K562 (cell line): ENCODE measurements around the gene LMAN2L. TPM values are rescaled to one million over a fixed set of nuclear protein-coding genes. Genes with fewer than 3 reads are reported as not detected.

ENCODE experiments used
- ATAC-seq: fragments of 200-7000 bp; cut with Tn5 transposase; 3 replicates; pipeline ENCODE4 v1.9.1; 2020; ENCODE audit warnings: moderate library complexity
- Bru-seq: library from RNA; stranded (reverse); fragments of 400-500 nt; gene quantifications from one replicate; lab custom pipeline; 2021; lab: Mats Ljungman, UMichigan
- BruChase-seq, 2 experiments: library from RNA; stranded (reverse); fragments of 400-500 nt; gene quantifications; one replicate each; lab custom pipeline; 2021; lab: Mats Ljungman, UMichigan
- BruUV-seq: library from RNA; stranded (reverse); fragments of 400-500 nt; replicated peaks from 2 replicates; lab custom pipeline; 2021; lab: Mats Ljungman, UMichigan
- CTCF ChIA-PET: fragments of 300-600 bp; formaldehyde crosslinking; extraction: SDS; loops from one replicate; lab custom pipeline; 2021; ENCODE audit warnings: low intra/inter-chr PET ratio; lab: Yijun Ruan, JAX
- POLR2A ChIA-PET: fragments of 300-600, 350-650 bp; sonication (Branson Sonifier 250); formaldehyde crosslinking; extraction: SDS; loops from one replicate; lab custom pipeline; 2021; ENCODE audit warnings: antibody characterized with exemption, inconsistent platforms; lab: Yijun Ruan, JAX
- DNase-seq, 4 experiments: peaks; one replicate each; pipeline versions ENCODE4 v3.0.0 to v3.0.0-alpha.2; 2011 to 2018; ENCODE audit warnings: low spot score in 3 of 4, mixed read lengths in 3 of 4; ENCODE audit errors: extremely low read depth in 1 of 4
- FAIRE-seq: peaks from 2 replicates; lab custom pipeline; 2011; peaks lifted over from hg19 to GRCh38; lab: Jason Lieb, UNC
- H2AFZ ChIP-seq: 2 replicates; pipeline ENCODE4 v1.6.0; 2011; ENCODE audit warnings: low read depth, low read length, control low read depth, inconsistent platforms
- H3K27ac ChIP-seq: fragments of 200-600 bp; 3 replicates; pipeline ENCODE4 v1.8.0; 2011; ENCODE audit warnings: low read depth, mild to moderate bottlenecking, control low read depth, inconsistent platforms, low read length, moderate library complexity, mixed read lengths; ENCODE audit errors: extremely low read depth
- H3K27me3 ChIP-seq, 2 experiments: fragments of 300-600 bp in 1 of 2; 2 replicates in 1 of 2; 3 replicates in 1 of 2; pipeline versions ENCODE4 v1.6.0 to v1.8.0; 2011; ENCODE audit warnings: inconsistent platforms in 2 of 2, low read length in 2 of 2, mild to moderate bottlenecking in 1 of 2, mixed read lengths in 1 of 2, moderate library complexity in 1 of 2; ENCODE audit not compliant: control insufficient read depth in 2 of 2, insufficient read depth in 2 of 2
- H3K36me3 ChIP-seq: fragments of 300-600 bp; 3 replicates; pipeline ENCODE4 v1.8.0; 2011; ENCODE audit warnings: mild to moderate bottlenecking, low read length, inconsistent platforms; ENCODE audit not compliant: control insufficient read depth, insufficient read depth
- H3K4me1 ChIP-seq, 2 experiments: fragments of 200-600 bp in 1 of 2; replicated peaks in 1 of 2; 2 replicates in 1 of 2; 3 replicates in 1 of 2; pipeline versions ENCODE4 v1.5.1 to v1.8.0; 2011; ENCODE audit warnings: inconsistent platforms in 2 of 2, low read length in 2 of 2, mild to moderate bottlenecking in 1 of 2, mixed read lengths in 1 of 2, moderate library complexity in 1 of 2; ENCODE audit not compliant: control insufficient read depth in 2 of 2, insufficient read depth in 2 of 2
- H3K4me2 ChIP-seq: 2 replicates; pipeline ENCODE4 v1.6.1; 2011; ENCODE audit warnings: low read length, control low read depth, inconsistent platforms, mixed read lengths; ENCODE audit not compliant: insufficient read depth
- H3K4me3 ChIP-seq: fragments of 200-600 bp; sonication (generic), shearing (Covaris generic); 2 replicates; pipeline ENCODE4 v1.5.1; 2016; ENCODE audit warnings: control low read depth, inconsistent platforms
- H3K79me2 ChIP-seq: fragments of 200-600 bp; 3 replicates; pipeline ENCODE4 v1.8.0; 2011; ENCODE audit warnings: low read length, inconsistent platforms; ENCODE audit not compliant: control insufficient read depth, insufficient read depth
- H3K9ac ChIP-seq, 2 experiments: 2 replicates each; pipeline versions ENCODE4 v1.6.0 to v1.6.1; 2011; ENCODE audit warnings: low read depth in 2 of 2, low read length in 2 of 2, control low read depth in 1 of 2, inconsistent platforms in 1 of 2, mild to moderate bottlenecking in 1 of 2, mixed read lengths in 1 of 2; ENCODE audit not compliant: insufficient read depth in 1 of 2
- H3K9me1 ChIP-seq: one replicate; pipeline ENCODE4 v1.6.0; 2011; ENCODE audit warnings: inconsistent platforms, mild to moderate bottlenecking, low read length, moderate library complexity; ENCODE audit not compliant: control insufficient read depth, insufficient read depth
- H3K9me3 ChIP-seq: replicated peaks from 2 replicates; pipeline ENCODE4 v1.5.1; 2011; ENCODE audit warnings: low read depth, low read length, inconsistent platforms; ENCODE audit not compliant: control insufficient read depth, insufficient read depth
- H4K20me1 ChIP-seq: replicated peaks from 2 replicates; pipeline ENCODE4 v1.6.1; 2011; ENCODE audit warnings: low read length, inconsistent platforms, mixed read lengths; ENCODE audit not compliant: control insufficient read depth, insufficient read depth
- ARID4B ChIP-seq: sonication (generic); formaldehyde crosslinking; IDR thresholded peaks from 2 replicates; pipeline ENCODE4 v1.8.0; 2022; ENCODE audit warnings: mild to moderate bottlenecking, missing genetic modification reagents
- EP400 ChIP-seq: fragments of 450-650 bp; IDR thresholded peaks from 2 replicates; pipeline ENCODE4 v1.6.1; 2017; ENCODE audit warnings: antibody characterized with exemption, mild to moderate bottlenecking, moderate library complexity
- KLF16 ChIP-seq: IDR thresholded peaks from 2 replicates; pipeline ENCODE4 v1.6.1; 2016; ENCODE audit warnings: antibody characterized with exemption
- POLR2A ChIP-seq: fragments of 450-650 bp; conservative IDR thresholded peaks from 2 replicates; pipeline ENCODE4 v1.6.1; 2016
- POLR2AphosphoS5 ChIP-seq: IDR thresholded peaks from 2 replicates; pipeline ENCODE4 v1.6.1; 2011; ENCODE audit warnings: mild to moderate bottlenecking, low read depth, low read length, moderate library complexity; ENCODE audit not compliant: control insufficient read depth, insufficient read depth
- TRIM24 ChIP-seq, 2 experiments: fragments of 450-650 bp; IDR thresholded peaks; 2 replicates each; pipeline ENCODE4 v1.6.1; 2016
- ZNF140 ChIP-seq: fragments of 250-450 bp; sonication (Bioruptor Pico); IDR thresholded peaks from 2 replicates; pipeline ENCODE4 v1.8.0; 2021; ENCODE audit warnings: moderate library complexity, mild to moderate bottlenecking, inconsistent platforms
- WGBS: fragments of 100-300 bp; shearing (Covaris generic); methylation state at CpG from one replicate; pipeline ENCODE4 v1.1.6; 2016; ENCODE audit warnings: low coverage, mixed read lengths; ENCODE audit not compliant: insufficient coverage; ENCODE audit errors: missing lambda C conversion rate; 5-methylcytosine and 5-hydroxymethylcytosine counted together
- in situ Hi-C: fragments of 300-500 bp; cut with MboI; formaldehyde crosslinking; loops from 4 replicates; pipeline ENCODE4 v1.15.0; 2018; ENCODE audit warnings: inconsistent platforms, mixed read lengths
- intact Hi-C: fragments of 100-400 bp; cut with micrococcal nuclease; formaldehyde crosslinking; loops from 2 replicates; pipeline ENCODE4 v1.14.2; 2022
- long read RNA-seq, 3 experiments: library from polyadenylated mRNA in 2 of 3; library from RNA in 1 of 3; unstranded in 2 of 3; stranded (forward) in 1 of 3; transcript quantifications; one replicate each; pipeline ENCODE4 v2.0.0, GENCODE V29; 2019 to 2022
- polyA minus RNA-seq, 3 experiments: library from RNA; depleted of rRNA, polyadenylated mRNA; stranded (reverse); fragments of >200 nt; gene quantifications; 2 replicates each; pipeline ENCODE4 v1.2.3, GENCODE V29; 2011
- polyA plus RNA-seq, 8 experiments: library from polyadenylated mRNA; depleted of rRNA in 4 of 8; stranded (reverse) in 5 of 8; unstranded in 3 of 8; fragments of >200 nt; fragmentation: Nextera tagmentation in 2 of 8; fragmentation: Illumina TruSeq in 1 of 8; extraction: Ambion mirVana in 2 of 8; extraction: Trizol in 1 of 8; gene quantifications; 2 replicates each; pipeline versions ENCODE4 v1.2.1 to v1.2.3, GENCODE V29; 2011 to 2014; ENCODE audit warnings: inconsistent platforms in 1 of 8, missing spikeins in 1 of 8
- total RNA-seq, 7 experiments: library from RNA; depleted of rRNA in 6 of 7; stranded (reverse); fragments of >200 nt in 6 of 7; fragmentation: Illumina TruSeq in 2 of 7; extraction: Trizol in 2 of 7; gene quantifications; 2 replicates each; pipeline versions ENCODE4 v1.2.1 to v1.2.3, GENCODE V29; 2011 to 2021; ENCODE audit warnings: low replicate concordance in 1 of 7
- TF ChIP-seq, protein P1 (sequence below): sonication (generic); formaldehyde crosslinking; IDR thresholded peaks from 2 replicates; pipeline ENCODE4 v1.8.0; 2022; ENCODE audit warnings: mild to moderate bottlenecking, missing genetic modification reagents

Gene LMAN2L, protein sequence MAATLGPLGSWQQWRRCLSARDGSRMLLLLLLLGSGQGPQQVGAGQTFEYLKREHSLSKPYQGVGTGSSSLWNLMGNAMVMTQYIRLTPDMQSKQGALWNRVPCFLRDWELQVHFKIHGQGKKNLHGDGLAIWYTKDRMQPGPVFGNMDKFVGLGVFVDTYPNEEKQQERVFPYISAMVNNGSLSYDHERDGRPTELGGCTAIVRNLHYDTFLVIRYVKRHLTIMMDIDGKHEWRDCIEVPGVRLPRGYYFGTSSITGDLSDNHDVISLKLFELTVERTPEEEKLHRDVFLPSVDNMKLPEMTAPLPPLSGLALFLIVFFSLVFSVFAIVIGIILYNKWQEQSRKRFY
- 23.1 and 26.6 TPM in 2 replicates for total RNA-seq (2011; cell fraction: chromatin; rRNA removed; ENCODE audit: low replicate concordance)
- total RNA-seq (2011; cell fraction: nucleolus; rRNA removed), result 23.9 and 25.3 TPM in 2 replicates
- total RNA-seq (2011; cell fraction: nucleoplasm; rRNA removed), result 23.2 and 26.7 TPM in 2 replicates
- 7.2 and 11.0 TPM in 2 replicates for total RNA-seq (2014; rRNA removed)
- total RNA-seq (2014; rRNA removed; fragmentation: Illumina TruSeq; extraction: Trizol), result 10.0 and 10.8 TPM in 2 replicates
- 12.3 and 13.1 TPM in 2 replicates for total RNA-seq (2015; rRNA removed; fragmentation: Illumina TruSeq; extraction: Trizol)
- total RNA-seq (2021), result 9.2 and 9.8 TPM in 2 replicates
- polyA plus RNA-seq (2011; rRNA removed), result 14.7 and 17.7 TPM in 2 replicates
- polyA plus RNA-seq (2011; cell fraction: cytosol; rRNA removed), result 10.8 and 13.6 TPM in 2 replicates
- 11.2 and 13.0 TPM in 2 replicates for polyA plus RNA-seq (2011; cell fraction: nucleus; rRNA removed)
- 11.7 and 15.4 TPM in 2 replicates for polyA plus RNA-seq (2012)
- polyA plus RNA-seq (2014; fragmentation: Illumina TruSeq; extraction: Trizol), result 10.2 and 12.5 TPM in 2 replicates
- 10 to 100 TPM; 24.4 to 37.7 TPM for polyA plus RNA-seq (2014; fragmentation: Nextera tagmentation; extraction: Ambion mirVana)
- 9.2 and 12.2 TPM in 2 replicates for polyA plus RNA-seq (2014; rRNA removed)
- 11.6 and 12.3 TPM in 2 replicates for polyA minus RNA-seq (2011; rRNA and poly(A)+ RNA removed)
- 3.5 and 4.0 TPM in 2 replicates for polyA minus RNA-seq (2011; cell fraction: cytosol; rRNA and poly(A)+ RNA removed)
- 5.7 TPM in 2 replicates for polyA minus RNA-seq (2011; cell fraction: nucleus; rRNA and poly(A)+ RNA removed)
- Bru-seq, nascent RNA, result percentile 62 among the genes with signal in this experiment
- percentile 64 among the genes with signal in this experiment for BruChase-seq, experiment 1, labeled RNA remaining after a 2-hour chase
- percentile 64 among the genes with signal in this experiment for BruChase-seq, experiment 2, labeled RNA remaining after a 6-hour chase
- long read RNA-seq, experiment 1, transcript LMAN2L-201 (8 exons, 2,397 nt), result major isoform, 82 of 99 reads
- long read RNA-seq, experiment 1, partial matches to known transcripts, result 4 of 99 reads
- long read RNA-seq, experiment 1, other reads (novel, unspliced or antisense), result 8 of 99 reads
- long read RNA-seq, experiment 2, transcript LMAN2L-201 (8 exons, 2,397 nt), result major isoform, 13 of 17 reads
- long read RNA-seq, experiment 2, partial matches to known transcripts, result 3 of 17 reads
- long read RNA-seq, experiment 2, other reads (novel, unspliced or antisense), result 1 of 17 reads
- long read RNA-seq, experiment 3, transcript LMAN2L-201 (8 exons, 2,397 nt), result major isoform, 15 of 17 reads
- long read RNA-seq, experiment 3, partial matches to known transcripts, result 0 of 17 reads
- long read RNA-seq, experiment 3, other reads (novel, unspliced or antisense), result 1 of 17 reads

GRCh38 chr2:96739633-96740428 is at the start of gene LMAN2L:
Gene LMAN2L (minus strand): TSS chr2:96740064. CDS start chr2:96740040, 24 bp downstream.
- Histone ChIP-seq H3K4me2 (peak within 1 kb of the TSS; percentile 91), H3K27me3 (no peaks in the 10 kb centered on the region), H4K20me1 (no peaks in the 10 kb centered on the region), H3K9me3 (no peaks in the 10 kb centered on the region), H3K4me1 (peaks cover 9 to 11% of the 10 kb centered on the region in 2 experiments; a peak in 4 of 5 replicates), H3K9me1 (no peaks in the 10 kb centered on the region), H3K27ac (peak within 1 kb of the TSS; percentile 57), H3K36me3 (peaks cover 23% of the 10 kb centered on the region; the same call in 2 of the 3 replicates), H3K4me3 (peak within 1 kb of the TSS; percentile 81), H2AFZ (peak within 1 kb of the TSS; percentile 94), H3K9ac (peak within 1 kb of the TSS; percentile 80 to 92), H3K79me2 (peaks cover 16% of the 10 kb centered on the region; the same call in 2 of the 3 replicates)
- in situ Hi-C loops, result no loop called here
- peak; percentile 100 for ATAC-seq
- intact Hi-C loops, result loop anchor here (5.0 kb wide), 1 partner anchor 103 kb away; the partner anchor contains the start of gene KANSL3
- DNase-seq, result peak; percentile 97 to 98 (median 98)
- WGBS, result under 1% methylated on average over 39 of the region's 43 CpGs
- FAIRE-seq, result peak; percentile 99
- BruUV-seq, result no TSS peak
- ChIA-PET POLR2A (interaction anchor here (0.9 kb wide), 1 partner anchor 71 kb away, joined by 3 read pairs; no protein-coding TSS in a partner anchor), CTCF (interaction anchor here (0.7 kb wide), 1 partner anchor 20 kb away, joined by 3 read pairs; no protein-coding TSS in a partner anchor)
- TF ChIP-seq EP400 (peak; percentile 43; the same call in 1 of the 2 replicates), POLR2A (peak; percentile 84), TRIM24 (IDR thresholded peaks at IDR 0.05) (no peak), KLF16 (no peak), POLR2AphosphoS5 (peak; percentile 57; the same call in 1 of the 2 replicates), ARID4B (CRISPR knock-in tag) (no peak), ZNF140 (CRISPR knock-in tag) (no peak)
- TF ChIP-seq, protein P1, sequence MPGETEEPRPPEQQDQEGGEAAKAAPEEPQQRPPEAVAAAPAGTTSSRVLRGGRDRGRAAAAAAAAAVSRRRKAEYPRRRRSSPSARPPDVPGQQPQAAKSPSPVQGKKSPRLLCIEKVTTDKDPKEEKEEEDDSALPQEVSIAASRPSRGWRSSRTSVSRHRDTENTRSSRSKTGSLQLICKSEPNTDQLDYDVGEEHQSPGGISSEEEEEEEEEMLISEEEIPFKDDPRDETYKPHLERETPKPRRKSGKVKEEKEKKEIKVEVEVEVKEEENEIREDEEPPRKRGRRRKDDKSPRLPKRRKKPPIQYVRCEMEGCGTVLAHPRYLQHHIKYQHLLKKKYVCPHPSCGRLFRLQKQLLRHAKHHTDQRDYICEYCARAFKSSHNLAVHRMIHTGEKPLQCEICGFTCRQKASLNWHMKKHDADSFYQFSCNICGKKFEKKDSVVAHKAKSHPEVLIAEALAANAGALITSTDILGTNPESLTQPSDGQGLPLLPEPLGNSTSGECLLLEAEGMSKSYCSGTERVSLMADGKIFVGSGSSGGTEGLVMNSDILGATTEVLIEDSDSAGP (CRISPR knock-in tag), result peak; percentile 94
